ENCODE measurements around the gene KRTAP8-1. TPM values are rescaled to one million over a fixed set of nuclear protein-coding genes. Genes with fewer than 3 reads are reported as not detected.

Gene KRTAP8-1
- not detected in 5 replicates for total RNA-seq (2022; extraction: Qiagen RNA extraction)

GRCh38 chr21:30813174-30813573 lies at the start of gene KRTAP8-1:
Gene KRTAP8-1, minus strand, starts transcription at chr21:30813274. Its CDS starts 54 bp downstream, at chr21:30813220.

GRCh38 chr21:30829659-30830058 lies 16.6 kb upstream of the KRTAP8-1 start, which contains the start of gene KRTAP7-1:
Gene KRTAP7-1, minus strand, starts transcription at chr21:30829759. Its CDS starts 61 bp downstream, at chr21:30829698.

Other genes starting within 250 kb of the KRTAP8-1 start
- not detected in 5 replicates for gene KRTAP22-2, start 222.9 kb downstream of the KRTAP8-1 start, total RNA-seq (2022; extraction: Qiagen RNA extraction)
- gene KRTAP6-3, start 220.8 kb downstream of the KRTAP8-1 start, total RNA-seq (2022; extraction: Qiagen RNA extraction), result not detected in 5 replicates
- not detected in 5 replicates for gene KRTAP6-2, start 214.4 kb downstream of the KRTAP8-1 start, total RNA-seq (2022; extraction: Qiagen RNA extraction)
- not detected in 5 replicates for gene KRTAP22-1, start 212.2 kb downstream of the KRTAP8-1 start, total RNA-seq (2022; extraction: Qiagen RNA extraction)
- not detected in 5 replicates for gene KRTAP6-1, start 199.3 kb downstream of the KRTAP8-1 start, total RNA-seq (2022; extraction: Qiagen RNA extraction)
- gene KRTAP20-1, start 196.8 kb downstream of the KRTAP8-1 start, total RNA-seq (2022; extraction: Qiagen RNA extraction), result not detected in 5 replicates
- gene KRTAP20-4, start 192.6 kb downstream of the KRTAP8-1 start, total RNA-seq (2022; extraction: Qiagen RNA extraction), result not detected in 5 replicates
- not detected in 5 replicates for gene KRTAP20-2, start 178.1 kb downstream of the KRTAP8-1 start, total RNA-seq (2022; extraction: Qiagen RNA extraction)
- not detected in 5 replicates for gene KRTAP20-3, start 170.4 kb downstream of the KRTAP8-1 start, total RNA-seq (2022; extraction: Qiagen RNA extraction)
- gene KRTAP21-3, start 94.5 kb downstream of the KRTAP8-1 start, total RNA-seq (2022; extraction: Qiagen RNA extraction), result not detected in 5 replicates
- gene KRTAP21-2, start 66.0 kb downstream of the KRTAP8-1 start, total RNA-seq (2022; extraction: Qiagen RNA extraction), result not detected in 5 replicates
- not detected in 5 replicates for gene KRTAP21-1, start 57.8 kb downstream of the KRTAP8-1 start, total RNA-seq (2022; extraction: Qiagen RNA extraction)
- not detected in 5 replicates for gene KRTAP7-1, start 16.5 kb upstream of the KRTAP8-1 start, total RNA-seq (2022; extraction: Qiagen RNA extraction)
- gene KRTAP11-1, start 68.3 kb upstream of the KRTAP8-1 start, total RNA-seq (2022; extraction: Qiagen RNA extraction), result not detected in 5 replicates
- gene KRTAP19-8, start 225.2 kb upstream of the KRTAP8-1 start, total RNA-seq (2022; extraction: Qiagen RNA extraction), result not detected in 5 replicates